ENCODE measurements around the gene RMC1. TPM values are rescaled to one million over a fixed set of nuclear protein-coding genes. Genes with fewer than 3 reads are reported as not detected.
"Not testable (repeated sequence)": the region's sequence is repeated elsewhere in the genome, so short reads cannot be mapped to it uniquely, and the experiment has no call there.

Gene RMC1
- total RNA-seq, 1 donor from 2014 or later = 13.9 TPM

DNA sequence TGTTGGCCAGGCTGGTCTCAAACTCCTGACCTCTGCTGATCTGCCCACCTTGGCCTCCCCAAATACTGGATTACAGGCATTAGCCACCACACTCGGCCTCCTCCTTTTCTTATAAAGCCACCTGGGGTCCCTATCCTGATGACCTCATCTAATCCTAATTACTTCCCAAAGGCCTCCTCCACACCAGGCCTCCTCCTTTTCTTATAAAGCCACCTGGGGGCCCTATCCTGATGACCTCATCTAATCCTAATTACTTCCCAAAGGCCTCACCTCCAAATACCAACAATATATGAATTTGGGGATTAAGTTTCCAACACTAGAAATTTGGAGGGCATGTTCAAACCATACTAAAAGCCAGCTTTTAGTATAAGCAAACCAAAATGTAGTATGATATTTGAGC, 9.7 kb upstream of the RMC1 start:
- intact Hi-C loops (cut with DNase I) = no loop called here
- ATAC-seq (ENCODE audit: poor library complexity) (no peak), DNase-seq (no peak)

DNA sequence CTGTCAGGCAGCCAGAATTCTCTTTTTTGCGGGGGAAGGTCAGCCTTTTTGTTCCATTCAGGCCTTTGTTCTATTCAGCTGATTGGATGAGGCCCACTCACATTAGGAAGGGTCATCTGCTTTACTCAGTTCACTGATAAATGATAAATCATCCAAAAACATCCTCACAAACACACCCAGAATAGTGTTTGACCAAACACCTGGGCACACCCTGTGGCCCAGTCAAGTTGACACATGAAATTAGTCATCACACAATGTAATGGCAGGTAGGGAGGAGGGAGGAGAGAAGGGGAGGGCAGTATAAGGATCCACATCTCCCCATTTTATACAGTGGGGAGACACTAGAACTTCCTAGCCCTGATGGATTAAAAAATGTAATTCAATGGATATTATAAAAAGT, 8.3 kb upstream of the RMC1 start:
- ATAC-seq (ENCODE audit: poor library complexity) = no peak
- intact Hi-C loops (cut with DNase I) = no loop called here

GRCh38 chr18:23495723-23496440, 7.4 kb upstream of the RMC1 start:
- peak; percentile 94 for ATAC-seq (ENCODE audit: poor library complexity)
- intact Hi-C loops (cut with DNase I) = no loop called here

More for the DNA sequence above, 8.3 kb upstream of the RMC1 start:
- DNase-seq = no peak

GRCh38 chr18:23498117-23498516, 5.2 kb upstream of the RMC1 start:
- intact Hi-C loops (cut with DNase I) = no loop called here
- ATAC-seq (ENCODE audit: poor library complexity) (no peak), DNase-seq (no peak)

More at GRCh38 chr18:23495723-23496440, 7.4 kb upstream of the RMC1 start:
- peak; percentile 44 for DNase-seq

GRCh38 chr18:23498877-23499276, 4.4 kb upstream of the RMC1 start:
- peak; percentile 70 for DNase-seq
- intact Hi-C loops (cut with DNase I) = no loop called here
- ATAC-seq (ENCODE audit: poor library complexity) = no peak

GRCh38 chr18:23499291-23499781, 4.0 kb upstream of the RMC1 start:
- intact Hi-C loops (cut with DNase I) = no loop called here
- ATAC-seq (ENCODE audit: poor library complexity) (no peak), DNase-seq (no peak)

- intact Hi-C loops (cut with DNase I) = no loop called here
- no peak for ATAC-seq (ENCODE audit: poor library complexity)
These were observed 1.7 kb upstream of the RMC1 start for GRCh38 chr18:23501626-23502025.

GRCh38 chr18:23502516-23503037, 734 bp upstream of the RMC1 start:
- DNase-seq (no peak), ATAC-seq (ENCODE audit: poor library complexity) (no peak)
- intact Hi-C loops (cut with DNase I) = no loop called here

More at GRCh38 chr18:23501626-23502025, 1.7 kb upstream of the RMC1 start:
- DNase-seq = no peak

DNA sequence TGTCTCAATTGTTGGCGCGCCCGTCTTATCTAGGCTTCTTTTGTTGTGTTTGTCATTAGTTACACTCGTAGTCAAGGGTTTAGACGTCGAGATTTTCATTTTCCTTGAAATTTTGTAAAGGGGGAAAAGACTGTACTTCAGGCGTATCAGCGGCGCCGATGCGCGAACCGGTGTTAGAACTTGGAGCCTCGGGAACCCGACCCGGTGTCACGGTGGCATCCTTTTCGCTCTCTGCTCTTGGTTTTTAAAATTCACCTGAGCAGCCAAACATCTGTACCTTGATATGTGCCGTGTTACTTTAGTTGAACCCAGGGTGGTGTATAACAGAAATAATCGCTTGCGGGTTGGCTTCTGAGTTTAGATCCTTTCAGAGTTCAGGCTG, 643 bp downstream of the RMC1 start:
- ATAC-seq (ENCODE audit: poor library complexity) = no peak
- intact Hi-C loops (cut with DNase I) = no loop called here
- no peak for DNase-seq

GRCh38 chr18:23504720-23505119, 1.4 kb downstream of the RMC1 start:
- DNase-seq (no peak), ATAC-seq (ENCODE audit: poor library complexity) (no peak)
- intact Hi-C loops (cut with DNase I) = no loop called here

DNA sequence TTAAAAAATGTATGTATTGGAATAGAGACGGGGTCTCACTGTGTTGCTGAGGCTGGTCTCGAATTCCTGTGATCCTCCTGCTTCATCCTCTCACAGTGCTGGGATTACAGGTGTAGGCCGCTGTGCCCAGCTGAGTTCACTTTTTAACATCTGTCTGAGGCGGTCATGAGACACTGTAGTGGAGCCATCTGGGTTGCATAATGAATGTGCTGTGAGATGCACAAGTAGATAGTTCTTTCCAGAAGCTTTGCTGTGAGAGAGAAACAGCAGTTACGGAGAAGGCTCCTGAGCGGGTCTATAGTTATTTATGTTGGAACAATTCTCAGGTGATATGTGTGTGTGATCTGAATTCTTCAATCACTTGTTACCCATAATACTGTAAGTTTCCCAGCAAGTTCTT, 3.1 kb downstream of the RMC1 start:
- no peak for ATAC-seq (ENCODE audit: poor library complexity)
- intact Hi-C loops (cut with DNase I) = no loop called here
- no peak for DNase-seq

- intact Hi-C loops (cut with DNase I); ATAC-seq (ENCODE audit: poor library complexity); DNase-seq: not testable (repeated sequence)
These were observed 7.6 kb downstream of the RMC1 start for GRCh38 chr18:23510923-23511322.

GRCh38 chr18:23512216-23512615, 8.9 kb downstream of the RMC1 start:
- intact Hi-C loops (cut with DNase I); ATAC-seq (ENCODE audit: poor library complexity); DNase-seq: not testable (repeated sequence)

GRCh38 chr18:23512641-23513040, 9.3 kb downstream of the RMC1 start:
- no peak for ATAC-seq (ENCODE audit: poor library complexity)
- no peak for DNase-seq
- intact Hi-C loops (cut with DNase I) = no loop called here

- DNase-seq = peak; percentile 68
- intact Hi-C loops (cut with DNase I) = loop anchor here (5.0 kb wide), 1 partner anchor 71 kb away; the partner anchor contains the start of gene NPC1
- peak; percentile 96 for ATAC-seq (ENCODE audit: poor library complexity)
These were observed 12.7 kb downstream of the RMC1 start for GRCh38 chr18:23515911-23516546.

DNA sequence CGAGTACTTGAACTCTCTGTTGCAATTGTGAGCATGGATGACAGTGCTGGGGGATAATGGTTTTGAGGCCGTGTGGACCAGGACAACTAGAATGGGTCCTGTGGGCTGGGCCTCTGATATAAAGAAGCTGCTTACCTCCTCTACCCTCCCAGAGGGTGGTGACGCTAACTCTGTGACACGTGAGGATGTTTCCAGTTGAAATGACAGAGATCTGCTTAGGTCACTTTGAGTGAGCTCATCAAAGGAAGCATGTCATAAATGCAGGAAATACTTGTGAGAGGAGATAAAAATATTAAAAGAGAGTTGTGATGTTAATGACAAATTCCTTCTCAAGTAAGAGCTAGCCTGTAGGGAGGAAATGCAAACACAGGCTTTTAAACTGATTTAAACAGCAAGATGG, 16.4 kb downstream of the RMC1 start:
- no peak for ATAC-seq (ENCODE audit: poor library complexity)
- intact Hi-C loops (cut with DNase I) = loop anchor here (5.0 to 10.0 kb wide), 2 partner anchors 68 to 185 kb away; partner anchors contain the start of gene NPC1
- no peak for DNase-seq

GRCh38 chr18:23521271-23521670, 18.0 kb downstream of the RMC1 start:
- no peak for ATAC-seq (ENCODE audit: poor library complexity)
- intact Hi-C loops (cut with DNase I) = loop anchor here (10.0 kb wide), 1 partner anchor 184 kb away; no protein-coding TSS in a partner anchor
- DNase-seq = no peak

DNA sequence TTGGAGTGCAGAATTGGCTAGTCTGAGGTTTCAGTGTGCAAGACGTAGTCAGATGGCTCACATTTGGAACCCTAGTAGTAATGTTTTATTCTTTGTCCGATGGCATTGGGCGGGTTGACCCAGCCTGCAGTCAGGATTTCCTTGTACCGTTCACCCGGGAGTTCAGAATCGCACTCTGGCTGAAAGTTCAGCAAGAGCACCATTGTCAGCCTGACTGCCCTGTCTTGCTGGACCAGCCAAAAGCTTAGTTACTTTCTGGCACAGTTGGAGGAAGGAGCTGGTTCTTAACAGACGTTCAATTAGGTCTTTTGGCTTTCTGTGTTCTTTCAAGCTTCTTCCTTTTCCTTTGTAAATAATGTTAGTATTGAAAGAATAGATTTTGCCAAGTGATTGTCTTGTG, 18.6 kb downstream of the RMC1 start:
- ATAC-seq (ENCODE audit: poor library complexity) (no peak), DNase-seq (no peak)
- intact Hi-C loops (cut with DNase I) = loop anchor here (10.0 kb wide), 1 partner anchor 183 kb away; no protein-coding TSS in a partner anchor

GRCh38 chr18:23523429-23524212, 20.3 kb downstream of the RMC1 start:
- intact Hi-C loops (cut with DNase I) = loop anchor here (10.0 kb wide), 1 partner anchor 181 kb away; no protein-coding TSS in a partner anchor
- ATAC-seq (ENCODE audit: poor library complexity) = no peak
- no peak for DNase-seq
